Epithelial cell of proximal tubule (primary cell): Measurements from ENCODE around the gene ZC2HC1B. TPM values are rescaled to one million over a fixed set of nuclear protein-coding genes. Genes with fewer than 3 reads are reported as not detected.

Experiments used
- DNase-seq: peaks from one replicate; pipeline ENCODE4 v3.0.0-alpha.2; 2011; ENCODE audit warnings: low read depth
- H3K4me3 ChIP-seq: 2 replicates; pipeline ENCODE4 v1.5.1; 2011; ENCODE audit warnings: low read depth, mild to moderate bottlenecking, low read length
- total RNA-seq: library from RNA; depleted of rRNA; stranded (reverse); fragments of >200 nt; gene quantifications from 2 replicates; pipeline ENCODE4 v1.2.3, GENCODE V29; 2015
- TF ChIP-seq, protein P1 (sequence below): conservative IDR thresholded peaks from 2 replicates; pipeline ENCODE4 v1.5.1; 2012; ENCODE audit warnings: low read depth, mild to moderate bottlenecking, low read length

Gene ZC2HC1B
- total RNA-seq, 1 donor from 2014 or later: not detected

DNA sequence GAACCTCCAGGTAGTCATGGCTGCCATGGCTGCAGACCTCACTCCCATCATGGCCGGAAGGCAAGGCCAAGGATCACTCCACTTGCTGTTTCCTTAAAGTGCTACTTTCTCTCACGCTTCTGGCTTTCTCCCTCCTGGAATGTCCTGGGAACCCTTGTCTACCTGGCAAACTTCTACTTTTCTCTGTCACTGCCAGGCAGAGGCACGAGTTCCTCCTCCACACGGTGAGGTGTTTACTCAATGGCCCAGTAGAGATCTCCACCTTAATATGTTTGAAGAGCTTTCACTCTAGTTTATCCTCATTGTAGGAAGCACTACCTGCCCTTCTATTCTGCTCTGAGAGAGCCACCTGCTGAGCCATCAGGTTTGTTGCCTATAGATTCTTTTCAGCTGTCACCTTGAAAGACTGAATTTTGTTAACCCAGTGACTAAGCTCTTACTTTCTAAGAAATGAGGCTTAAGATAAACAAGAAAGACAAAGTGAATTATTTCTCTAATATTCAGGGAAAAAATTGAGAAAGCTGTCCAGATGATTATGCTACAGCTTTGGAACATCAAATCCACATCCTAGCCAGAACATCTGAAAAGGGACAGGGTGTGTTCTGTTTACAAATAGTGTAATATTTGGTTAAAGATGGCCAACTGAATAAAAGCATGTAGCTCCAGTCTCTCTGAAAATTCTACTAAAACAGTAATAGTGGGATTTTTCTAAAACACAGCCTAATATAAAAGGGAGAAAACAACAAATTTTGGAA is 88.8 kb downstream of the ZC2HC1B start:
- DNase-seq: no peak
- TF ChIP-seq, protein P1, sequence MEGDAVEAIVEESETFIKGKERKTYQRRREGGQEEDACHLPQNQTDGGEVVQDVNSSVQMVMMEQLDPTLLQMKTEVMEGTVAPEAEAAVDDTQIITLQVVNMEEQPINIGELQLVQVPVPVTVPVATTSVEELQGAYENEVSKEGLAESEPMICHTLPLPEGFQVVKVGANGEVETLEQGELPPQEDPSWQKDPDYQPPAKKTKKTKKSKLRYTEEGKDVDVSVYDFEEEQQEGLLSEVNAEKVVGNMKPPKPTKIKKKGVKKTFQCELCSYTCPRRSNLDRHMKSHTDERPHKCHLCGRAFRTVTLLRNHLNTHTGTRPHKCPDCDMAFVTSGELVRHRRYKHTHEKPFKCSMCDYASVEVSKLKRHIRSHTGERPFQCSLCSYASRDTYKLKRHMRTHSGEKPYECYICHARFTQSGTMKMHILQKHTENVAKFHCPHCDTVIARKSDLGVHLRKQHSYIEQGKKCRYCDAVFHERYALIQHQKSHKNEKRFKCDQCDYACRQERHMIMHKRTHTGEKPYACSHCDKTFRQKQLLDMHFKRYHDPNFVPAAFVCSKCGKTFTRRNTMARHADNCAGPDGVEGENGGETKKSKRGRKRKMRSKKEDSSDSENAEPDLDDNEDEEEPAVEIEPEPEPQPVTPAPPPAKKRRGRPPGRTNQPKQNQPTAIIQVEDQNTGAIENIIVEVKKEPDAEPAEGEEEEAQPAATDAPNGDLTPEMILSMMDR: no peak
- no peak overlapping the region for H3K4me3 ChIP-seq

DNA sequence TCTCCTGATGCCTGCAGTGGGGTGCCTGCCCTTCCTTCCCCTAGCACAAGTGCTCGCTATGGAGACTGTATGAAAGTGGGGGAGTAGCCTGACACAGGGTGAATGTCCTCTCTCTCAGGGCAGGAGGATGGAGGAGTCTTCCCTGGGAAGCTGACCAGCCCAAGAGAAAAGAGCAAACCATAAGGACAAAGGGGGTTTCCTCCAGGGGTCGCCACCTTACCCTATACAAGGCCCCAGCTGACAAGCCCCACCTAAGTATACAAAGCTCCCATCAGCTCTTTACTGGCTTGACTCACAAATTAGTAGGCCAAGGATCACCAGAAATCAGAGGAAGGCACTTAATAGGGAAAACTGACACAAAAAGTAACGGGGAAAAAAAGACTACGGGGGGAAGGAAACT is 89.6 kb downstream of the ZC2HC1B start:
- TF ChIP-seq, protein P1: no peak
- no peak overlapping the region for H3K4me3 ChIP-seq
- DNase-seq: no peak

DNA sequence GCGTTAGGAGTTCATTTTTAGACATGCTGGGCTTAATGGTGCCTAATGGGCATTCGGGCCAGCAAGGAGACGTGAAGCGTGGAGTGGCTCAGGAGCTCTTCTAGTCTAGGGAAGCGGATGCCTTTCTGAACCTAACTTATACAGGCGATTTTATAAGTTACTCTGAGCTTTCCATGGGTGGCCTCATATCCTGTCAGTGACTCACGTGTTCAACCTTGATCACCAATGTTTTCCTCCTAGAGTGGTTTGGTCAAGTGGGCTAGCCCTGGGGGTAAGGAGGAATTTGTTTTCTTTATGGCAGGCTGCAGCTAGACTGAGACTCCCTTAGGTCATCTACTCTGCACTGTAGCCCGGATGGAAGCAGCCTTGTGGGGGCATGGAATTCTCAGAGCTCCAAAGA is 91.7 kb downstream of the ZC2HC1B start:
- TF ChIP-seq, protein P1: no peak
- DNase-seq: no peak
- no peak overlapping the region for H3K4me3 ChIP-seq

DNA sequence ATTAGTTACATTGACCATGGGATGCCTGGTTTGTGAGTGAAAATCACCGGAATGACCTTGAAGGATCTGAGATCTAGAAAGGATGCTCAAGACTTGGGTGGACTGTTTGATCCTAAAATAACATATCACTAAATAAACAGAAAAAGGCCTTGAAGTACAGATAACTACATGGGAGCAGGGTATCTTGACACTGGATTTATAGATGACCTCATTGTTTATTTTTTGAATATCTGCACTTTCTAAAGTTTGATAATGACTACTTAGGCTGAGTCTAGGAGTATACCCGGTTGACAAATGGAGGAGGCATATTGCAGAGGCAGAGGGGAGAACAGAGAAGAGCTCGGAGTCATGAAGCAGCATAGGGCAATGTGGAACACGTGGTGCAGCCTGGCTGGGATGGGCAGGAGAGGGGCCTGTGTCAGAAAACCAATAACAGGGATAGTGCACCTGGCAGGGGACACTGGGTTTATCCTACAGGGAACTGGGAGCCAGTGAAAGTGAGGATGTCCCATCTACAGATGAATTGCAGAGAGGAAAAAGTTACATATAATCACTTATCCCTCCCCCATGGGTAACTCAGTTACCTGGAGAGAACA is 93.5 kb downstream of the ZC2HC1B start:
- H3K4me3 ChIP-seq: no peak overlapping the region
- TF ChIP-seq, protein P1: no peak
- no peak for DNase-seq

DNA sequence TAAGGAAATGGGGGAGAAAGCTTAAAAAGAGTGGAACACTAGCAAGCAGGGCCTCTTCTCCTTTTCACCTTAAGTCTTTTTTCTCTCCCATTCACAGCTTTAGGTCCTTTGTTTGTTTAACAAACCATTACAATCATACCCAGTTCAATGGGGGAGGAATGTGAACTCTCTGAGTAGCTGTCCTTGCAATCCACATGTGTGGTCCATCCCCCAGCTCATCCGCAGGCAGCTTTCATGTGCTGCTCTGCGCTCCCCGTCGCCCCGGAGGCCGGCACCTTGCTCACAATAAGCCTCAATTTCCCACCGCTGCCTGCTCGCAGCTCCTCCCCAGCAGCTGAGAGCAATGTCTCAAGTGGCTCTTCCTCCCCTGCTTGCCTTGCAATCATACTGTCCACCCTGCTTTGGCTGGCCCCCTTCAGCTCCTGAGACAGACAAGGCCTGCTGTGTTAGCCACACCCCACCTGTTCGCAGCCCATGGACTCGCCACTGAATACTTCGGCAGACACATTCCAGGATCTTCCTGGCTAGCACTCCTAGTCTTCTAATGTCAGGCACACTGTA is 94.6 kb downstream of the ZC2HC1B start:
- TF ChIP-seq, protein P1: no peak
- no peak for DNase-seq
- no peak overlapping the region for H3K4me3 ChIP-seq

DNA sequence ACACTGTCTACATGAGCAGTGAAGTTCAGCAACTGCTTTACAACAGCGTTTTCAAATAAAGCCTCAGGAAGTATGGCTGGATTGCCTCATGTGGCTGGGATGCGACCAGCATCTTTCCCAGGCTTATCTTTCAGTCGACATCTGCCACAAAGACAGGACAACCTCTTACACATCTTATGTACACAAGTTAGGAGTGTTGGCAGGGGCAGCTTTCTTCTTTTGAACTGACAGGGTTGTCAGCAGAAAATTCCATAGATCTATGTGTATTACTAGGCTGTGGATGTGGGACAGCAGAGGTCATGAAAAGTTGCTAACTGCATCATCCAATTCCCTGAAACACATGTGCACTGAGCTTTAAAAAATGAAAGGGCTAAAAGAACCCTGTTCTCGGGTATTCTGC is 95.7 kb downstream of the ZC2HC1B start:
- no peak overlapping the region for H3K4me3 ChIP-seq
- DNase-seq: no peak
- TF ChIP-seq, protein P1: no peak
